Measurements from ENCODE around the gene MCAT. TPM values are rescaled to one million over a fixed set of nuclear protein-coding genes. Genes with fewer than 3 reads are reported as not detected.

MCAT gene
- 10 to 100 TPM; 15.8 to 21.7 (median 19.2) TPM for total RNA-seq

GRCh38 chr22:43142880-43143562, at the start of gene MCAT:
MCAT (minus strand) TSS chr22:43143398; CDS start chr22:43143348, 50 bp downstream.
- peak within 1 kb of the TSS; percentile 4 to 78 (median 76) for H3K27ac ChIP-seq
- H3K36me3 ChIP-seq, result peaks cover 0 to 32% of the 10 kb centered on the region in 2 donors
- WGBS, 2 donors (ENCODE audit: low coverage in 1 of 2), result 0% methylated on average over 2 to 11 of the region's 83 CpGs
- H3K27me3 ChIP-seq, result no peaks in the 10 kb centered on the region
- peaks cover 0 to 30% (median 7%) of the 10 kb centered on the region in 3 donors for H3K4me1 ChIP-seq
- H3K9me3 ChIP-seq, result no peaks in the 10 kb centered on the region
- peak; percentile 96 for ATAC-seq
- H3K4me3 ChIP-seq, result peak within 1 kb of the TSS; percentile 85 to 88
- TF ChIP-seq POLR2AphosphoS5 (IDR thresholded peaks at IDR 0.05) (peak; percentile 55), POLR2A (IDR thresholded peaks at IDR 0.05) (peak; percentile 49 to 57)
- TF ChIP-seq, protein P1, sequence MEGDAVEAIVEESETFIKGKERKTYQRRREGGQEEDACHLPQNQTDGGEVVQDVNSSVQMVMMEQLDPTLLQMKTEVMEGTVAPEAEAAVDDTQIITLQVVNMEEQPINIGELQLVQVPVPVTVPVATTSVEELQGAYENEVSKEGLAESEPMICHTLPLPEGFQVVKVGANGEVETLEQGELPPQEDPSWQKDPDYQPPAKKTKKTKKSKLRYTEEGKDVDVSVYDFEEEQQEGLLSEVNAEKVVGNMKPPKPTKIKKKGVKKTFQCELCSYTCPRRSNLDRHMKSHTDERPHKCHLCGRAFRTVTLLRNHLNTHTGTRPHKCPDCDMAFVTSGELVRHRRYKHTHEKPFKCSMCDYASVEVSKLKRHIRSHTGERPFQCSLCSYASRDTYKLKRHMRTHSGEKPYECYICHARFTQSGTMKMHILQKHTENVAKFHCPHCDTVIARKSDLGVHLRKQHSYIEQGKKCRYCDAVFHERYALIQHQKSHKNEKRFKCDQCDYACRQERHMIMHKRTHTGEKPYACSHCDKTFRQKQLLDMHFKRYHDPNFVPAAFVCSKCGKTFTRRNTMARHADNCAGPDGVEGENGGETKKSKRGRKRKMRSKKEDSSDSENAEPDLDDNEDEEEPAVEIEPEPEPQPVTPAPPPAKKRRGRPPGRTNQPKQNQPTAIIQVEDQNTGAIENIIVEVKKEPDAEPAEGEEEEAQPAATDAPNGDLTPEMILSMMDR (IDR thresholded peaks at IDR 0.05), result no peak

DNA sequence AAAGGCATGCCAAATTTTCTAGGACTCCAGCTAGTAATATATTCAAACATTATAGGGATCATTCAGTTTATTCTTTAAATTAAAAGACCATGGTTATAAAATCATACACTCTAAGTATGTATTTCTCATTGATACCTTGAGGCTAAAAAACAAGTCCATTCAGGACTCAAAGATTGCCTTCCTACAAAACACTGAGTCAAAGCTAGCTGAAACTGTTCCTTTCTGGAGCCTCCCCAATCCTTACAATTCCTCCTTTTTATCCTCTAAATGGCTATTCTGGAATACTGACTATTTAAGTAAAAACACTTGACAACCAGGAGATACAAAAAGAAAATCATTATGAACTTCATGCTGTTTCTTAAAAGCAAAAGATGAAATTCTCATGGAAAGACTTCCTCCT, 48.6 kb upstream of the MCAT start:
- no peak for TF ChIP-seq POLR2A (IDR thresholded peaks at IDR 0.05)
- no peak for TF ChIP-seq POLR2AphosphoS5 (IDR thresholded peaks at IDR 0.05)
- TF ChIP-seq, protein P1 (IDR thresholded peaks at IDR 0.05), result no peak
- no peak for TF ChIP-seq EP300 (IDR thresholded peaks at IDR 0.05)

DNA sequence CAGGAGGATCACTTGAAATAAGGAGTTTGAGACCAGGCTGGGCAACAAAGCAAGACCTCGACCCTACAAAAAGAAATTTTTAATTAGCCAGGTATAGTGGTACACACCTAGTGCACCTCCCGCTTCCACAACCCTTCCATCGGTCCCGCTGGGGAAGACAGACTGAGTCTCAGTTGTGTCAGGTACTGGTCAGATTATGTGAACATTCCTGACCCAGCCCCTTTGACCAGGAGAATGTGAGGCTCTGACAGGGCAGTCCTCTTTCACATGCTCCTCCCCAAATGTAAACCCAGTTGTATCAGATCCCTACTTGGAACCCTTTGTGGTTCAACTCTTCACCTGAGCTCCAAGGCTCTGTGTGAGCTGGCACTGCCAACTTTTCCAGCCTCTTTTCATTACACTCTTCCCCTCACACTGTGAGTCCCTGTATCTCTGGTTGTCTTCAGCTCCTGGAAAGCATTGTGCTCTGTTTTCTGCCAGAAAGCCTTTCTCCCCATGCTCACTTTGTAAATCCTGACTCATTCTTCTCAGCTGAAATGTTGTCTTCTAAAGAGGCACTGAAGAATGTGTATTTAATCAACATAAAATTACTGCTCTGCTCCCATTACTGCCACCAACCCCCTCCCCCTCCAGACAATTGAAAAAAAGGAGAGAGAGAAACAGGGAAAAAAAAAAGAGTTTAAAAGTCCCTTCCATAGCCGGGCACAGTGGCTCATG, 45.8 kb upstream of the MCAT start:
- H3K4me1 ChIP-seq, result peaks cover 0 to 30% (median 12%) of the 10 kb centered on the region in 3 donors
- H3K27ac ChIP-seq, result no peak overlapping the region
- peaks cover 7% of the 10 kb centered on the region for H3K27me3 ChIP-seq
- TF ChIP-seq, protein P1 (IDR thresholded peaks at IDR 0.05), result no peak
- TF ChIP-seq POLR2AphosphoS5 (IDR thresholded peaks at IDR 0.05) (no peak), EP300 (IDR thresholded peaks at IDR 0.05) (no peak), POLR2A (IDR thresholded peaks at IDR 0.05) (no peak)
- no peaks in the 10 kb centered on the region for H3K36me3 ChIP-seq
- ATAC-seq, result no peak
- H3K4me3 ChIP-seq, result no peak overlapping the region
- H3K9me3 ChIP-seq, result no peaks in the 10 kb centered on the region
- WGBS, 2 donors (ENCODE audit: low coverage in 1 of 2), result 82 to 84% methylated on average over 4 to 5 of the region's 5 CpGs

More for the DNA sequence above, 48.6 kb upstream of the MCAT start:
- H3K27me3 ChIP-seq, result peaks cover 7% of the 10 kb centered on the region
- peaks cover 0 to 7% (median 0%) of the 10 kb centered on the region in 3 donors for H3K4me1 ChIP-seq
- no peaks in the 10 kb centered on the region for H3K36me3 ChIP-seq
- no peak for ATAC-seq
- no peak overlapping the region for H3K4me3 ChIP-seq
- H3K9me3 ChIP-seq, result no peaks in the 10 kb centered on the region
- no peak overlapping the region for H3K27ac ChIP-seq

DNA sequence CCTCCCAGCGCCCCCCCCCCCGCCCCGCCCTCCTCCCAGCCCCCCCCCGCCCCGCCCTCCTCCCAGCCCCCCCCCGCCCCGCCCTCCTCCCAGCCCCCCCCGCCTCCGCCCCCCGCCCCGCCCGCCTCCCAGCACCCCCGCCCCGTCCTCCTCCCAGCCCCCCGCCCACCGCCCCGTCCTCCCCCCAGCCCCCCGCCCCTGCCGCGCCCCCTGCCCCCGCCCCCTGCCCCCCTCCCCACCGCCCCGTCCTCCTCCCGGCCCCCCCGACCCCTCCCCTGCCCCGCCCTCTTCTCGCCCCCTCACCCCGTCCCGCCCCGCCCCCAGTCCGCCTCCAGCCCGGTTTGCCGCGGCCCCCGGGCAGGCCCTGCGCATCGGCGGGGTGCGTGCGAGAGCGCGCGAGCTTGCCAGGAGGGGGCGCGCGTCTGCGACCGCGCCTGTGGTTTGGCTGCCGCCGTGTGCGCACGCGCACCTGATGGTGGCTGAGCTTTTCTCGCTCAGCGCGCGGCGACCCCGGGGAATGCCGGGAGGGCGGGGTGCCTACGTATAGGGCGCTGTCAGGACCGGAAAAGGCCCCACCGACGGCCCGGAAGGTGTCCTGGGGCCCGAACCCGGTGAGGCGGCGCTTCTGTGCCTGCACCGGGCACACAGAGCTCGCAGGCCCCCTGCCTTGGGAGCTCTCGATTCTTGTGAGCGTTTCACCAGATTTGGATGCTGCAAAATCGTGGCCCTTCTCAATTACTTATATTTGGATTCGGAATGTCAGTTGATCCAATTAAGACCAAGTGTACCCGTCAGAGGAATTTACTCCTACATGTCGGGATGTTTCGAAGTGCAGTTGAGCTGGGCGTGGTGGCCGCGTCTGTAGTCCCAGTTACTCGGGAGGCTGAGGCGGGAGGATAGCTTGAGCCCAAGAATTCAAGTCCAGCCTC, 44.2 kb upstream of the MCAT start:
- Histone ChIP-seq H3K36me3 (peaks cover 0 to 8% of the 10 kb centered on the region in 2 donors), H3K4me3 (peak overlapping the region; percentile 46 to 87), H3K27ac (peak overlapping the region; percentile 73 to 96 (median 89)), H3K9me3 (no peaks in the 10 kb centered on the region), H3K4me1 (peaks cover 0 to 30% (median 12%) of the 10 kb centered on the region in 3 donors), H3K27me3 (peaks cover 7% of the 10 kb centered on the region)
- peak; percentile 96 for ATAC-seq
- WGBS, 2 donors (ENCODE audit: low coverage in 1 of 2), result 26 to 33% methylated on average over 5 to 8 of the region's 86 CpGs
- TF ChIP-seq POLR2AphosphoS5 (IDR thresholded peaks at IDR 0.05), result peak; percentile 67
- peak; percentile 37 to 59 for TF ChIP-seq POLR2A (IDR thresholded peaks at IDR 0.05)
- TF ChIP-seq, protein P1 (IDR thresholded peaks at IDR 0.05), result peak in 3 of 4 experiments; percentile 55 to 90 (median 74)
- TF ChIP-seq EP300 (IDR thresholded peaks at IDR 0.05), result no peak

Data from gastroesophageal sphincter (tissue), 4 donors.